ENCODE data around the gene CUX1. TPM values are rescaled to one million over a fixed set of nuclear protein-coding genes. Genes with fewer than 3 reads are reported as not detected.

The CUX1 gene
- total and polyA plus RNA-seq, 10 of the 15 experiments (the other 5 are each of a cell fraction or from before 2014, with no cell fraction given): 6.1 to 48.6 (median 25.9) TPM

GRCh38 chr7:102291056-102291915 is 473.9 kb downstream of the CUX1 start (continued):
- TF ChIP-seq EGR1 (IDR thresholded peaks at IDR 0.05; ENCODE audit: borderline replicate concordance in 1 of 2, low read depth in 2 of 2, low read length in 2 of 2): peak; percentile 22 to 97
- TF ChIP-seq ETV6 (conservative IDR thresholded peaks at IDR 0.05 in 1 of 2, IDR thresholded peaks at IDR 0.05 in 1 of 2; ENCODE audit: borderline replicate concordance in 1 of 2, low read depth in 1 of 2): no peak
- TF ChIP-seq FOS (IDR thresholded peaks at IDR 0.05; ENCODE audit: borderline replicate concordance, extremely low read depth, insufficient read length): no peak
- TF ChIP-seq NR2C1 (IDR thresholded peaks at IDR 0.05): peak; percentile 64
- peak; percentile 39; the same call in 1 of the 2 replicates for TF ChIP-seq NBN (IDR thresholded peaks at IDR 0.05)
- TF ChIP-seq NRF1 (conservative IDR thresholded peaks at IDR 0.05; ENCODE audit: low read depth, low read length): 0 out of 2 replicates have a peak, but pooled peaks have one; percentile 11
- TF ChIP-seq, protein P1, sequence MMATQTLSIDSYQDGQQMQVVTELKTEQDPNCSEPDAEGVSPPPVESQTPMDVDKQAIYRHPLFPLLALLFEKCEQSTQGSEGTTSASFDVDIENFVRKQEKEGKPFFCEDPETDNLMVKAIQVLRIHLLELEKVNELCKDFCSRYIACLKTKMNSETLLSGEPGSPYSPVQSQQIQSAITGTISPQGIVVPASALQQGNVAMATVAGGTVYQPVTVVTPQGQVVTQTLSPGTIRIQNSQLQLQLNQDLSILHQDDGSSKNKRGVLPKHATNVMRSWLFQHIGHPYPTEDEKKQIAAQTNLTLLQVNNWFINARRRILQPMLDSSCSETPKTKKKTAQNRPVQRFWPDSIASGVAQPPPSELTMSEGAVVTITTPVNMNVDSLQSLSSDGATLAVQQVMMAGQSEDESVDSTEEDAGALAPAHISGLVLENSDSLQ (IDR thresholded peaks at IDR 0.05): no peak
- TF ChIP-seq BACH1 (IDR thresholded peaks at IDR 0.05; ENCODE audit: borderline replicate concordance): no peak
- TF ChIP-seq, protein P2, sequence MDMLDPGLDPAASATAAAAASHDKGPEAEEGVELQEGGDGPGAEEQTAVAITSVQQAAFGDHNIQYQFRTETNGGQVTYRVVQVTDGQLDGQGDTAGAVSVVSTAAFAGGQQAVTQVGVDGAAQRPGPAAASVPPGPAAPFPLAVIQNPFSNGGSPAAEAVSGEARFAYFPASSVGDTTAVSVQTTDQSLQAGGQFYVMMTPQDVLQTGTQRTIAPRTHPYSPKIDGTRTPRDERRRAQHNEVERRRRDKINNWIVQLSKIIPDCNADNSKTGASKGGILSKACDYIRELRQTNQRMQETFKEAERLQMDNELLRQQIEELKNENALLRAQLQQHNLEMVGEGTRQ (IDR thresholded peaks at IDR 0.05; ENCODE audit: borderline replicate concordance, low read depth, low read length): no peak
- no peak for TF ChIP-seq KAT2A (conservative IDR thresholded peaks at IDR 0.05; ENCODE audit: control insufficient read depth, low read depth, low read length)
- TF ChIP-seq MAX (IDR thresholded peaks at IDR 0.05; ENCODE audit: low read depth, low read length): no peak; the same call in 1 of the 2 replicates
- peak; percentile 63 for TF ChIP-seq ATF7 (IDR thresholded peaks at IDR 0.05; ENCODE audit: low read depth)
- peak; percentile 75 for TF ChIP-seq TCF12 (IDR thresholded peaks at IDR 0.05; ENCODE audit: low read depth, low read length)
- peak; percentile 87 for TF ChIP-seq TBL1XR1 (IDR thresholded peaks at IDR 0.05; ENCODE audit: low read depth, low read length)
- peak; percentile 75 to 80 for TF ChIP-seq IKZF2 (IDR thresholded peaks at IDR 0.05)
- no peak for TF ChIP-seq RUNX3 (IDR thresholded peaks at IDR 0.05; ENCODE audit: low read length)
- no peak for TF ChIP-seq STAT3 (IDR thresholded peaks at IDR 0.05; ENCODE audit: low read depth, low read length)
- TF ChIP-seq NR2F1 (conservative IDR thresholded peaks at IDR 0.05): peak; percentile 75
- TF ChIP-seq EP300 (IDR thresholded peaks at IDR 0.05; ENCODE audit: borderline replicate concordance in 1 of 2, control insufficient read depth in 1 of 2, low read depth in 2 of 2, low read length in 2 of 2): 0 out of 4 replicates have a peak, but pooled peaks of 1 of the 2 experiments have one; percentile 52
- peak; percentile 79 for TF ChIP-seq RELA (IDR thresholded peaks at IDR 0.05; ENCODE audit: borderline replicate concordance, partially characterized antibody)
- TF ChIP-seq, protein P3, sequence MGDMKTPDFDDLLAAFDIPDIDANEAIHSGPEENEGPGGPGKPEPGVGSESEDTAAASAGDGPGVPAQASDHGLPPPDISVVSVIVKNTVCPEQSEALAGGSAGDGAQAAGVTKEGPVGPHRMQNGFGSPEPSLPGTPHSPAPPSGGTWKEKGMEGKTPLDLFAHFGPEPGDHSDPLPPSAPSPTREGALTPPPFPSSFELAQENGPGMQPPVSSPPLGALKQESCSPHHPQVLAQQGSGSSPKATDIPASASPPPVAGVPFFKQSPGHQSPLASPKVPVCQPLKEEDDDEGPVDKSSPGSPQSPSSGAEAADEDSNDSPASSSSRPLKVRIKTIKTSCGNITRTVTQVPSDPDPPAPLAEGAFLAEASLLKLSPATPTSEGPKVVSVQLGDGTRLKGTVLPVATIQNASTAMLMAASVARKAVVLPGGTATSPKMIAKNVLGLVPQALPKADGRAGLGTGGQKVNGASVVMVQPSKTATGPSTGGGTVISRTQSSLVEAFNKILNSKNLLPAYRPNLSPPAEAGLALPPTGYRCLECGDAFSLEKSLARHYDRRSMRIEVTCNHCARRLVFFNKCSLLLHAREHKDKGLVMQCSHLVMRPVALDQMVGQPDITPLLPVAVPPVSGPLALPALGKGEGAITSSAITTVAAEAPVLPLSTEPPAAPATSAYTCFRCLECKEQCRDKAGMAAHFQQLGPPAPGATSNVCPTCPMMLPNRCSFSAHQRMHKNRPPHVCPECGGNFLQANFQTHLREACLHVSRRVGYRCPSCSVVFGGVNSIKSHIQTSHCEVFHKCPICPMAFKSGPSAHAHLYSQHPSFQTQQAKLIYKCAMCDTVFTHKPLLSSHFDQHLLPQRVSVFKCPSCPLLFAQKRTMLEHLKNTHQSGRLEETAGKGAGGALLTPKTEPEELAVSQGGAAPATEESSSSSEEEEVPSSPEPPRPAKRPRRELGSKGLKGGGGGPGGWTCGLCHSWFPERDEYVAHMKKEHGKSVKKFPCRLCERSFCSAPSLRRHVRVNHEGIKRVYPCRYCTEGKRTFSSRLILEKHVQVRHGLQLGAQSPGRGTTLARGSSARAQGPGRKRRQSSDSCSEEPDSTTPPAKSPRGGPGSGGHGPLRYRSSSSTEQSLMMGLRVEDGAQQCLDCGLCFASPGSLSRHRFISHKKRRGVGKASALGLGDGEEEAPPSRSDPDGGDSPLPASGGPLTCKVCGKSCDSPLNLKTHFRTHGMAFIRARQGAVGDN (IDR thresholded peaks at IDR 0.05): peak; percentile 20; the same call in 1 of the 2 replicates
